HL-60/S4 treated with retinoic acid at 250 ng/mL for 4 days and 3 days (cell line): Measurements from ENCODE around the gene TMED6.

Source experiments
- in situ Hi-C: fragments of 300-500 bp; cut with MboI; formaldehyde crosslinking; loops from 2 replicates; pipeline ENCODE4 v1.7.0; 2022; ENCODE audit warnings: low sequenced_read_pairs

Gene TMED6

DNA sequence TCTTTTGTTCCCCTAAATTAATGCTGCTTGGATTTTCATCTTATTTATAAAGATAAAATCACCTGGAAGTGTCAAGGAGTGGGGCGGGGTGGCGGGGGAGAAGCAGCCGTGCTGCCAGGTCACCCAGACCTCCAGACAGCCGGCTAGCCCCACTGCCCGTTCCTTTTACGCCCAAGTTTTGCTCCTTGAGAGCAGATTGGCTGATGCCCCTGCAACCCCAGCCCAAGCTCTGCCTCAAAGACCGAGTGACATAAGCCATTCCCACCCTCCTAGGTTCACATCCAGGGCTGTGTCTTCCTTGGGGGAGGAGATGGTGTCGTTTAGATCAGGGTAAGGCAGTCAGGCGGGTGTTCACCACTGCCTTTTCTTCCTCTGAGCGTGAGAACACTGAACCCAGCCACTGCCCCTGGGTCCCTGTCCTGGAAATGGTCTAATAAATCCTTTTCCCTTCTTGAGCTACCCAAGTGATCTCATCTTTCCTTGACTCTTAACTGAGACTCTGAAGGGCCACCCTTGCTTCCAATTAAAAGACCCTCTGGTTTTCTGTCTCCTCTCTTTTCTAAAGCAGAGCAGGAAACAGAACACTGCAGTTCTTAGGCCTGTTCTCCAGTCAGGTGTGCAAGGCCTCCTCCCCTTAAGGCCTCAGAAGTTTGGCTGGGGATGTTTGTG, 26.9 kb downstream of the TMED6 start:
- in situ Hi-C loops, result no loop called here

DNA sequence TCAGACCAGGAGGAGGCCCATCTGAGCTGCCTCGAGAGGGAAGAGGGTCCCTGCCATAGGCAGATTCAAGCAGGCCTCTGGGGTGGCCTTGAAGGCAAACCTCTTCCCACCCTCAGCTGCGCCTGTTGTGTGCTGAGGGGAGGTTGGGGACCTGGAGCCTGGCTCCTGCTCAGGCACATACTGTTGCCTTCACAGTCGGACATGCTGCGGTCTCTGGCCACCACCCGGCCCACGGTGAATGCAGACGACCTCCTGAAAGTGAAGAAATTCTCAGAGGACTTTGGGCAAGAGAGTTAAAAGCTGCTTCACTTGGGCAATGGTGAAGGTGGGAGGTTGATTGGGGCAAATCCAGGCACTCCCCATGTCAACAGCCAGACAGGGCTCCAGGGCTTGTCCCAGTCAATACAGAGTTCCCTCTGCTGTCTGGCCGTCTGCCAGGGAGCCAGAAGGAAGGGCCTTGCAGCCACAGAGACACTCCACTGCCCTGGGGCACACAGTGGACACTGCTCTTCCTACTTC, 27.5 kb downstream of the TMED6 start:
- in situ Hi-C loops, result no loop called here

DNA sequence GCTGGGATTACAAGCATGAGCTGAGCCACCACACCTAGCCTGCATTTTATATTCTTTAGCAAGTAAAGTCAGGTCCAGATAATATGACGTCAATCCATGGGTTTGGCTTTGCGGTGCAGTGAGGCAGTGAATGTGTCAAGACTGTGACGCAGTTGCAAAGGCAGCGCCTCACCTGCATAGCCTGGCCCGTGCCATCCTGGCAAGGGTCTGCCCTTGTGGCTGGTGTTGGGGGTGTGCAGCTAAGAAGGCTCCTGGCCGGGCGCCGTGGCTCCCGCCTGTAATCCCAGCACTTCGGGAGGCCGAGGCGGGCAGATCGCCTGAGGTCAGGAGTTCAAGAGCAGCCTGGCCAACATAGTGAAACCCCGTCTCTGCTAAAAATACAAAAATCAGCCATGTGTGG, 28.2 kb downstream of the TMED6 start:
- in situ Hi-C loops, result no loop called here

DNA sequence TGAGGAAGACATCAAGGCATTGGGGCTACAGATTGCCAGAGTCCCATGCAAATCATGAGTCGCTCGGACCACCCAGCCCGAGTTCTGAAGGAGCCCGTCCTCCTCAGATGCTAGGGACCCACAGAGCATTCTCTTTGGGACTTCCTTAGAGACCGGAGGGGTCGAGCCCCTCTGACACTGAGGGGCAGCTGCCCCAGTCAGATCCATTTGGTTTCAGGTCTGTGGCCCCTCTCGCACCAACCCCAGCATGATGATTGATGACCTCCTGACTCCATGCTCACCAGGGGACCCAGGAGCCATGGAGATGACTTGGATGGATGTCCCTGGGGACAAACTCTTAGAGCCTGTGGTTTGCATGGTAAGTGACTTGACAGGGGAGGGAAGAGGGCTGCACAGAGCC, 29.2 kb downstream of the TMED6 start:
- in situ Hi-C loops, result no loop called here

DNA sequence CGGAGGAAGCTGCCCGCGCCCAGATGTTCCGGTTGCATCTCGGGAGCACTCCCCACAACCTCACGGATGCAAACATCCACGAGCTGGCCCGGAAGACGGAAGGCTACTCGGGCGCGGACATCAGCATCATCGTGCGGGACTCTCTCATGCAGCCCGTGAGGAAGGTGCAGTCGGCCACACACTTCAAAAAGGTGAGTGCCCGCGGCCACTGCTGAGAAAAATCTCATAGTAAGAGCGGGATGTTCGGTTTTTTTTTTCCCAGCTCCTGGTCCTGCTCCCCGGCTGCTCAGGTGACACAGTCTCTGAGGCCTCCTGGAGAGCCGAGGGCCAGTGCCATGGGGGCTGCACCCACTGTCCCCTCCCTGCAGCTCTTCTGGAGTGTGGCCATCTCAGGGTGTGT, 30.5 kb downstream of the TMED6 start:
- in situ Hi-C loops, result no loop called here

DNA sequence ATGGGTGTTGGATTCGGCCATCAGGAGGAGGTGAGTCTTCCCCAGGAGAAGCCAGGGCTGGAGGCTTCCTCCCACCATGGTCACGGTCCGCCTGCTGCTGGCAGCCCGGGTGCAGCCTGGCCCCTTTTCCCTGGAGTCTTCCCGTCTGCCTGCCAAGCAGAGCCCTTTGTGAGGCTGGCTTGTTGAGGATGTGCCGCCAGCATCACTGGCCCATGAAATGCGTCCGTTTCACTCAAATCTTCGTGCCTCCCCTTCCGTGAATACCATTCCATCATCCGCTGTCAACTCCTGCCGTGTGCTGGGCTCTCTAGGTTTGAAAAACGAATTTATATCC, 30.9 kb downstream of the TMED6 start:
- in situ Hi-C loops, result no loop called here

DNA sequence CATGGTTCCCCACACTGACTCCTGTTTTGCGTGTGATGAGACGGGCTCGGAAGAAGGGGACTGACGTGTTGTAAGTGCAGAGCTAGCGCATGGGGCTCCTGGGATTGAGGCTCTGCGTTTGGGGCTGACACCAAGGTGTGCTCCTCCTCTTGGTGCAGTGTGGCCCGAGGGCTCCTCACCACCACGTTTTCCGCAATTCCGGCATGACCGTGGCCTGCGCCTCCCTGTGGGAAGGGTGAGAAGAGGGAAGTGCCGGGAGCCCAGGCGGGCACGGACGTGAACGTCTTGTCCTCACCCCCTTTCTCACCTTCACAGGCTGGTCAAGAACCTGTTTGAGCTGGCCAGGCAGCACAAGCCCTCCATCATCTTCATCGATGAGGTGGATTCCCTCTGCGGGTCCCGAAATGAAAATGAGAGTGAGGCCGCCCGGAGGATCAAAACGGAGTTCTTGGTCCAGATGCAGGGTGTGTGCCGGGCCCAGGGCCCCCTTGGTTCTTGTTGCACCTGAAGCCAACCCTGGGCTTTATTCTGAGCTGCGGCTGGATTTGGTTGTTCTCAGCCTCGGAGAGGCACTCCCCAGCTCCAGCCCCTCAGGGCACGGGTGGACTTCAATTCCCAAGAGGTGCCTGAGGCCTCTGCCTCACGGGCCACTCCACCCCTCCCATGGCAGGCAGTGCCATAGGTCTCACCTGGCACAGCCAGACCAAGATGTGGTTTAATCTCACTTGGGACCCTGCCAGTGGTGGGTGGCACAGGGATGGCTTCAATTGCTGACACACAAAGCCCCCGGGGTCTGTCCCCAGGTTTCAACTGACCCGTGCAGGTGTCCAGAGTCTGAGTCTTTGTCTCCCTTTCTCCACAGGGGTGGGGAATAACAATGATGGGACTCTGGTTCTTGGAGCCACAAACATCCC, 31.5 kb downstream of the TMED6 start:
- in situ Hi-C loops, result no loop called here

DNA sequence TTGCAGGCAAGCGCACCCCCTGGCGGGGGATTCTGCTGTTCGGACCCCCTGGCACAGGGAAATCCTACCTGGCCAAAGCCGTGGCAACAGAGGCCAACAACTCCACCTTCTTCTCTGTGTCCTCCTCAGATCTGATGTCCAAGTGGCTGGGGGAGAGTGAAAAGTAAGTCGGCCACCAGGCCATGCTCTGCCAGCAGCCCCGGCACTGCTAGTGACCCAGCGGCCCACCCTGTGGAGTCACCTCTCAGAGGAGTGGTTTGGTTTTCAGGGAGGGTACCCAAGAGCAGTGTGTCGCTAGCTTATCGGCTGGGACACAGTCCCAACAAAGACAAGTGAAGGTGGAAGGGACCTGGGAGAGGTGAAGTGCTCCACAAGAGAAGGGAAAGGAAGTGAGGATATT, 32.2 kb downstream of the TMED6 start:
- in situ Hi-C loops, result no loop called here

DNA sequence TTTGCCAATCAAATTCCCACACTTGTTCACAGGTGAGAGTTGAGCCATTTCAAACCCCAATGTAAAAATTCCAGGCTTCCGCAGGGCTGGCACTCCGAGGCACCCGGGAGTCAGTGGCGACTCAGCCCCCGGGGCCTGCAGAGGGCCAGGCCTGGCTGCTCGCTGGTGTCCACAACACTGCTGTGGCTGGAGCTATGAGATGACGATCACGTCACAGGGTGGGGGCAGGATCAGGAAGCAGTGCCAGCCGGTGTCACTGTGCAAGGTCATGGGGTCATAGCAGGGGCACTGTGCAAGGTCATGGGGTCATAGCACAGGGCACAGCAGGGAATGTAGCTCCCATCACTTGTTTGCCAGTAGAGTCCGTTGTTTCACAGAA, 32.7 kb downstream of the TMED6 start:
- in situ Hi-C loops, result no loop called here

DNA sequence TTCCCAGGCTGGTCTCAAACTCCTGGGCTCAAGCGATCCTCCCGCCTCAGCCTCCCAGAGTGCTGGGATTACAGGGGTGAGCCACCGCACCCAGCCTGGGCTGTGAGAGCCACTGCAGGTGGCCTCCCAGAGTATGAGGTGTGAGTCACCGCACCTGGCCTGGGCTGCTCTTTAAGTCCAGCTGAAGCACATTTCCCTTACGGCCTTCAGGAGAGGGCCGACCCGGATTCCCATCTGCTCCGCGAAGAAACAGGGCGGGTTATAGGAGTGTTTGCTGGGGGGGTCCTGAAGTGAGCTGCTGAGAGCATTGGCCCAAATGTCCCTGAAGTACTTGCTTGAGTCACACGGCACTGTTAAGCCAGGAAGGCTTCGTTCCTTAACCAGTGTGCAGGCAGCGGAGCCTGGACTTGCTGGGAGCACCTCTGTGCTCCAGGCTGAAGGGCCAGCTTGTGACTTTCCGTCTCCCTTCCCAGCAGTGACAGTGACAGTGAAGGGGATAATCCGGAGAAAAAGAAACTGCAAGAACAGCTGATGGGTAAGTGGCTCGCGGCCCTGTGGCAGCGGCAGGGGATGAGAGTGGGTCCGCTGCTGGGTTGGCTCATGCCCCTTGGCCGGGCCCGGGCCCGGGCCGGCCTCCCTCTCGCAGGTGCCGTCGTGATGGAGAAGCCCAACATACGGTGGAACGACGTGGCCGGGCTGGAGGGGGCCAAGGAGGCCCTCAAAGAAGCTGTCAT, 33.2 kb downstream of the TMED6 start:
- in situ Hi-C loops, result no loop called here

DNA sequence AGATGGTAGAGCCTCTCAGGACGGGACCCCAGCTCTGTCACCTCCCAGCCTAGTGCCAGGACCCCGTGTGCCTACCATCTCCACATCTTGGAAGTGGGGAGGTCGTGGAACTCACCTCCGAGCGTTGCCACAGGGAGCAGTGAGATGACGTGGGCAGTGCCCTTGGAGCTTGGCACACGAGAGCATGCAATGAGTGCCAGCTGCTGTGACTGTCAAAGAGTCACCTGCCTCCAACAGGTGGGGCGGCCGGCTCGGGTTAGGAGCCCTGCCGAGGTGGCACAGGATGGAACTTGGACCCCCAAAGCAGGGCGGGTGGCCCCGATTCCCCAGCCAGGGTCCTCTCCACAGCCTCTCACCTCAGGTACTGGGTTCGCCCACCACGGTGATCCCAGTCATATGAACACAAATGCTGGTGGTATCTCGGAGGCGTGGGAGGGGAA, 35.0 kb downstream of the TMED6 start:
- in situ Hi-C loops, result no loop called here

DNA sequence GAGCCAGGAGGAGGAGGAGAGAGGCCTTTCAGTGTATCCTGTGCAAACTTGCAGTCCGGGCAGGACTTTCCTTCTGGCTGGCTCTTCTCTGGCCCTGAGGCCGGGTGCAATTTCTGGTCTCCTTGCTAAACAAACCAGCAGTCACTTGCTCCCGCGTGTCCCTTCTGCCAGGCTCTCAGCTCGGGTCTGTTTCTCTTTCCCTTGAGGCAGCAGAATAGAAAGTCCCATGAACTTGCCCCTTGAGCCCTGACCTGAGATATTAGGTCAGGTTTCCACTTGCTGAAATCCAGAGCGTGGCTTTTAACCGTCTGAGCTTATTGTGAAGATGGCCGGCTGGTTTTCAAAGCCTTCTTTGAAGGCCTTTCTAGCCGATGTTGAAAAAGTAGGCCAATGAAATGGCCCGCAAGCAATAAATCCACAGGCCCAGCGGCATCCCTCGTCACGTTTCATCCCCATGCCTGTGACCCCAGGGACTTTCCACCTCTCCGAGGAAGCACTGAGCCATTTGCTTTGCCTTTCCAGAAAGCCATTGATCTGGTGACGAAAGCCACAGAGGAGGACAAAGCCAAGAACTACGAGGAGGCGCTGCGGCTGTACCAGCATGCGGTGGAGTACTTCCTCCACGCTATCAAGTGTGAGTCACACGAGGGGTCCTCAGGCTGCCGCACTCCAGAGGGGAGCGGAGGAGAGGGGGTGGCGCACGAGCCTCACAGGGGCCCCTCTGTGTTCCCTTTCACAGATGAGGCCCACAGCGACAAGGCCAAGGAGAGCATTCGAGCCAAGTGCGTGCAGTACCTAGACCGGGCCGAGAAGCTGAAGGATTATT, 35.9 kb downstream of the TMED6 start:
- in situ Hi-C loops, result no loop called here

DNA sequence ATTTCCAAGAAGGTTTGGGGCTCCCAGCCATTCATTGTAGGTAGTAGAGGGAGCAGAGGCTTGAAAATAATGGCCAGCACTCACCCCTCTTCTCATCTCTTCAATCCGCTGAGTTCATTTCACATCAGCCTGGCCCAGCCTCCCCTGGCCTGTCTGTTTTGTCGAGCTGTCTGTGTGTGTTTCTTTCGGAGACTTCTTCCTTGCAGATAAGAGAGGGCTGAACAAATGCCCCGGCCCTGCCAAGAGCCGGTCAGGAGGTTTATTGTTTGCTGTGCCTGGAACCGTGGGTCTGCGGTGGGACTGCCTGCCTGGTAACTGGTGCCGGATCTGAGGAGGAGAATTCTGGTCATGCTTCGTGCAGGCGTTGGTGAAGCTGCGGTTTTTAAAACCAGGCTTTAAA, 37.1 kb downstream of the TMED6 start:
- in situ Hi-C loops, result no loop called here

DNA sequence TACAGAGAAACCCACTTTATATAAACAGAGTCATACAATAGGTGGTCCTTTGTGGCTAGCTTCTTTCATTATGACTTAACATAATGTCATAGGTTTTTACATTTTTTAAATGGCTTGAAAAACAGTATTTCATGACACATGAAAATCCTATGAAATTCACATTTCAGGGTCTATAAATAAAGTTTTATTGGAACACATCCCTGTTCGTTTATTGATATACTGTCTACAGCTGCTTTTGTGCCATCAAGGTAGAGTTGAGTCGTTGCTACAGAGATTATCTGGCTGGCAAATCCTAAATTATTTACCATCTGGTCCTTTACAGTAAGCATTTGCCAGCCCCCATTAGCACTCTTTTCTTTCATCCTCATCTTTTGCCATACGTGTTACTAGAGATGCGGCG, 38.1 kb downstream of the TMED6 start:
- in situ Hi-C loops, result no loop called here

DNA sequence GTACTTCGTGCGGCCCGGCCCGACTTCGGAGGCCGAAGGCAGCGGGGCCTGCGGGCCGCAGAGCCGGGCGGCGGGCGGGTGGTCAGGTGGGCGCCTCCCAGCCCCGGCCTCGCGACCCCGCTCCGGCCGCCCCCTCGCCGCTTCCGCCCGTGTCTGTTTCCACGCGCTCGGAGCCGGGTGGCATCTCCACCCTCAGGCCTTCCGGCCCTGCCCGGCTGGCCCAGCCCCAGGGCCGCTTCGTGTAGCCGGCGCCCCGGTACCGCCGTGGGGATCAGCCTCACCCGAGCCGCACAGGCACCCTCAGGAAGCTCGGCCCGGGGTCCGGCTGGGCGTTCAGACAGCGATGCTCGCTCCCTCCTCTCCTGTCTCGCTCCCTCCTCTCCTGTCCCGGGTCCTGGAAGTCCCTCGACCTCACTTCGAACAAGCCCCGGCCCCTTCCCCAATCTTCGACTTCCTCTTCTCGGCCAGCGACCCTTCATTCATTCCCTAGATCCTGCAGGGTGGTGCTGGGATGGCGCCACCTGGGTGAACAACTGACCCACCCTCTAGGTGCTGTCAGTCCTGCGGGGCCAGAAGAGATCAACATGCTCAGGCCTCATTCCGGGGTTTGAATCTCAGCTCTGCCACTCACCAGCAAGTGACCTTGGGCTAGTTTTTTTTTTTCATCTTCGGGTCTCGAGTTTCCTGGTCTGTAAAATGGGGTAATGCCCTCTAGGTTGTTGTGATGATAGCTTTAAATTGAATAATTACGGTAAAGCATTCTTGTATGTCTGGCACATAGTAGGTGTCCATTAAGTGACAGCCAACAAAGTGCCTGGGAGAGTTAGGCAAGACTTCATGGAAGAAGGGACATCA, 39.8 kb downstream of the TMED6 start:
- in situ Hi-C loops, result no loop called here

DNA sequence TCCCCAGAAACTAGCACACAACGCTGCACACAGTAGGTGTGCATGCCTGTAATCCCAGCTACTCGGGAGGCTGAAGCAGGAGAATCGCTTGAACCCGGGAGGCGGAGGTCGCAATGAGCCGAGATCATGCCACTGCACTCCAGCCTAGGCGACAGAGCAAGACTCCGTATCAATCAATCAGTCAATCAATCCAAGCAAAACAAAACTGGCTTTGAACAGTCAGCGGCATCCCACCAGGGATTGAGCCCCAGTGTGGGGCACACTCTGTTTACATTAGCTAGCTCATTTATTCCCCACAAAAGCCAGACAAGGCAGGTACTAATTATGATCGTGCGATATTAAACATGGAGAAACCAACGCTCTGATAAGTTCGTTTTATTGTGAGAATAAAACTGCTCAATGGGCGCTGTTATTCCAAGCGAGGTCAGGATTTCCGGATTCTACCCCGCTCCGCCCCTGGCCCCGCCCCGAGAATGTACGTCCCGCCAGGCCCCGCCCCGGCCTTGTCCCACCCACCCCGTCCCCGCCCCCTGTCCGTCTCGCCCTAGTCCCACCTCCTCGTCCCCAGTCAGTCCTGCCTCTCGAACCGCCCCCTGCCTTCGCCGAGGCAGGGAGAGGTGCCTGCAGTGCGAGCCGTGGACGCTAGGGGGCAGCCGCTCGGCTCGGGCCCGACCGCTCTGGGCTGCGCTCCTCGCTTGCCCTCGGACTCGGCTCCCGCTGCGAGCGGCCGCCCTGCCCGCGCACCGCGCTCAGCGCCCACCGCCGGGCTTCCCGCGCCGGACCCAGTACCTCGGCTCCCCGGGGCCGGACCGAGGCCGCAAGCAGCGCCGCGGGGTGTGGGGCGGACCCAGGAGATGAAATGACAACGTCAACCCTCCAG, 40.7 kb downstream of the TMED6 start, which contains the start of gene VPS4A:
Gene VPS4A, plus strand, starts transcription at position 698 of the 880 bp plus-strand sequence. Its CDS starts 162 bp downstream, at position 860.
- in situ Hi-C loops, result no loop called here

DNA sequence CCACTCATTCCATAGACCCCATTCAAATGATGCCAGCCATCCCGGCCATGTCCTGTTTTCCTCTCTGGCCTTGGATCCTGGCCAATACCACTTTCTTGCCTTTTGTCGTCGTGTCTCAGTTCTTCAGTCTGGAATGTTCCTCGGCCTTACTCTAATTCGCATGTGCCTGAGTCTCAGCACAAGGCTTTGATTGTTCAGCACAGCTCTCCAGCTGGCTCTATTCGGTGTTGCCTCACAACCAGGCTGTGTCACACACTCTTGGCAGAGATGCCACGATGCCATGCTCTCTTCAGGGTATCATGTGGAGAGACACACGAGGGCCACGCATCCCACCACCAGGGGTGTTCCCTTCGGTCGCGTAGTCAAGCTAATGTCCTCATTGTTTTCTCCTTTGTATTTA, 42.3 kb downstream of the TMED6 start:
- in situ Hi-C loops, result no loop called here

DNA sequence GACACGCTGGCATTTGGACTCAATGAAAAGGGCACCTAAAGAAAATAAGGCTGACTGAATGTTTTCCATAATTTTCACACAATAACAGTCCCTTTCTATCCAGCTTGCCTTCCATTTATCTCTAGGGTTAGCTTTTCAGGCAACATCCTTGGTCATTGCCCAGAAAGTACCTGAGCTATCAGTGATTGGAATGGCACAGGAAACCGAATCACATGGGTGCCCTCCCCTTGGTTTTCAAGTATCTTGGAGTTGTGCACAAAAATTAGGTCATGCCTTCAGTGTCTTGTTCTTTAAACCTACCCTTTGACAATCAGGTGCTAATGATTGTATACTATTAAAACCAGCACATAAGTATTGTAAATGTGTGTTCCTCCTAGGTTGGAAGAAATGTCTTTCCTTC, 43.7 kb downstream of the TMED6 start:
- in situ Hi-C loops, result no loop called here

DNA sequence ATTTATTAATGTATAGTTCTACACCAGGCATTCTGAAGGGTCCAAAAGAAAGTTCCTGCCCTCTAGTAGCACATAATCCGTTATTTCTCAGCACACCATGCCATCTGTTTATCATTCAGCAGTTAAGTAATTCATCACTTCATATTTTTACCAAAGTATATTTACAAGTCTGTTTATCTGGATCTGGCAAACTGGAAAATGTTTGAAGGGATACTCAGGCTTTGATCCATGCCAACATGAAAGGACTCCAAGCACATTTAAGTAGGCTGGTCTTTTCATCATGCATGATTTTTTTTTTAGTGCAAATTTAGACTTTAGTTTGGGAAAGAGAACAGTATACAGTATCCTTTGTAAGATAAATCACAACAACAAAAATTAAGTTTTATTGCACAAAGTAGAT, 44.5 kb downstream of the TMED6 start:
- in situ Hi-C loops, result no loop called here
